Skeletal muscle tissue (tissue), 4 donors: ENCODE results near the gene PCYT2. TPM values are rescaled to one million over a fixed set of nuclear protein-coding genes. Genes with fewer than 3 reads are reported as not detected.

Experiments
- H3K27ac ChIP-seq: one replicate; pipeline ENCODE4 v1.7.0; 2013; ENCODE audit warnings: mild to moderate bottlenecking, low read depth, low read length, inconsistent platforms
- H3K27me3 ChIP-seq, 3 donors: one replicate each; pipeline ENCODE4 v1.7.0; 2013; ENCODE audit warnings: low read length in 3 of 3; ENCODE audit not compliant: control insufficient read depth in 3 of 3, insufficient read depth in 3 of 3
- H3K36me3 ChIP-seq, 3 donors: one replicate each; pipeline ENCODE4 v1.7.0; 2013; ENCODE audit warnings: low read length in 3 of 3; ENCODE audit not compliant: control insufficient read depth in 3 of 3, insufficient read depth in 3 of 3
- H3K4me1 ChIP-seq, 3 donors: one replicate each; pipeline ENCODE4 v1.7.0; 2013; ENCODE audit warnings: low read length in 3 of 3, mild to moderate bottlenecking in 3 of 3; ENCODE audit not compliant: control insufficient read depth in 3 of 3, insufficient read depth in 3 of 3
- H3K4me3 ChIP-seq, 3 donors: one replicate each; pipeline ENCODE4 v1.7.0; 2013; ENCODE audit warnings: low read length in 3 of 3
- H3K9ac ChIP-seq, 3 donors: one replicate each; pipeline ENCODE4 v1.7.0; 2013; ENCODE audit warnings: low read length in 3 of 3, mild to moderate bottlenecking in 3 of 3, moderate library complexity in 2 of 3, low read depth in 1 of 3
- H3K9me3 ChIP-seq, 3 donors: one replicate each; pipeline ENCODE4 v1.7.0; 2013; ENCODE audit warnings: low read length in 3 of 3; ENCODE audit not compliant: control insufficient read depth in 3 of 3
- total RNA-seq: library from RNA; depleted of rRNA; stranded (reverse); fragments of >200 nt; gene quantifications from one replicate; pipeline ENCODE4 v1.2.3, GENCODE V29; 2014
- donor health status: Osteomylitis.

The PCYT2 gene
- total RNA-seq, 1 donor from 2014 or later = 10.4 TPM

DNA sequence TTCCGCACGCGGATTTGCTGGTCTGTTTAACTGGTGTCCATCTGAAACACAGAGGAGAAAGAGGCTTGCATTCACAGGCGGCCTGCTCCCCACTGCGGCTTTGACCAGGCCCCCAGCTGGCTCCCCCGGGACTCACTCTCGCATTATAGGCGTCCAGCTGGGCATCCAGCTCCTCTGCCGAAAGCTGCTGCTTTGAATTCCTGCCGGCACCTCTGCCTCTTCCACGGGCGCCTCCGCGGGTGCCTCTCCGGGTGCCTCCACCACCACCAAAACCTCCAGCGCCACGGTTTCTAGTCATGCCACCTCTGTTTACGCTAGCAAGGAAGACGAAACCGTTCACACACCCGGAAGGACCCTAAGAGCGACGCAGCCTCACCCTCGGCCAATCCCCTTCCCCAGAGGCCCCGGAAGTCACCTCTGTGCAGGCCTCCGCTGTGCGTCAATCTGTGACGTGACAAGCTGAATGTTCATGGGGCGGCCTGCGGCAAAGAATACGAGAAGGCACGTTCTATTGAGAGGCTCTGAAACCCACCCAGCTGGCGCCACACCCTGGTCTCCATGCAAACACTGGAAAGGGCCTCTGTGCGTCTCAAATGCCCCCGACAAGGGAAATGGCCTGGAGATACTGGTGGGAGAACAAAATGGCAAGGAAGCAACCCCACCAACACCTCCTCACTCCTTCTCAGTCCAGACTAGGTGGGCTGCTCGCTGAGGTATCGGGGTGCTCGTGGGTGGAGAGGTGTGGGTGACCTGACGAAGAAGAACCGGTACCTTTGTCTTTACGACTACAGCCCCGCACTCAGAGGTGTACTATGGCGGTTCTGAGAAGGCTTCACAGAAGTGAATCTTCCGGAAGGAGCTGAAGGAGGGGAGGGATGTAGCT, 22.9 kb downstream of the PCYT2 start:
- H3K36me3 ChIP-seq = peaks cover 26 to 50% (median 33%) of the 10 kb centered on the region in 3 donors
- no peak overlapping the region for H3K27ac ChIP-seq
- H3K4me1 ChIP-seq = peaks cover 42 to 60% (median 53%) of the 10 kb centered on the region in 3 donors

DNA sequence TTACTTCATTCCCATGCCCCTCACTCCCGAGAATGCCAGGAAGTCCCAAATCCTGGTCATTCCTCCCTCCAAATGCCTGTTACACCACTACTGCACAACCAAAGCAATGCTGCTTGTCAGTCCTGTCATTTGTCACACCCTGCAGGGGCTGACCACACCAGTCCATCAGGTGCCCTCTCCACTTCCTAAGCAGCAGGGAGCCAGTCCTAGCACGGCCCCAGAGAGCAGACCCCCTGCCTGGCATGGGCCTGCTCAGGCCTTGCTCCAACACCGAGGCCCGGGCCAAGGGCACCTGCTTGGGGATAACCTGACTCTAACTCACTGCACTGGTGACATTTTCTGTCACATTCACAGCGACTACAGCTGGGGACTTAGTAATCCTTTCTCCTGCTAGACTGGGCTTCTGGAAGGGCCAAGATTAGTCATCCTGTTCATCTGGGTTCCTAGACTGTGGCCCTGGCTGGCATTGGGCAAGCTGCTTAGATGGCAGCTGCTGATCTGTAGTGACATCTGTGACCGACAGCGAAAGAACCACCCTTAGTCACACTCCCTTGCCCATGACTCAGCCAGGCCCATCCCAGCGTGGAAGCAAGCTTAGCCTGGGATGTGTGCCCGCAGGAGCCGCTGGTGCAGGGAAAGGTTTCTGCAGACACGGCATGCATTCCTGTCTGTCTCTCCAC, 25.2 kb downstream of the PCYT2 start:
- H3K27ac ChIP-seq = peak overlapping the region; percentile 92
- peak overlapping the region; percentile 40 to 75 (median 73) for H3K9ac ChIP-seq
- no peaks in the 10 kb centered on the region for H3K9me3 ChIP-seq
- H3K27me3 ChIP-seq = no peaks in the 10 kb centered on the region
- peak overlapping the region in 2 of 3 donors; percentile 22 to 38 for H3K4me3 ChIP-seq
- H3K36me3 ChIP-seq = peaks cover 30 to 50% (median 35%) of the 10 kb centered on the region in 3 donors
- peaks cover 42 to 54% (median 46%) of the 10 kb centered on the region in 3 donors for H3K4me1 ChIP-seq

More for the DNA sequence above, 22.9 kb downstream of the PCYT2 start:
- Histone ChIP-seq H3K9ac (no peak overlapping the region), H3K9me3 (no peaks in the 10 kb centered on the region), H3K4me3 (no peak overlapping the region), H3K27me3 (no peaks in the 10 kb centered on the region)

DNA sequence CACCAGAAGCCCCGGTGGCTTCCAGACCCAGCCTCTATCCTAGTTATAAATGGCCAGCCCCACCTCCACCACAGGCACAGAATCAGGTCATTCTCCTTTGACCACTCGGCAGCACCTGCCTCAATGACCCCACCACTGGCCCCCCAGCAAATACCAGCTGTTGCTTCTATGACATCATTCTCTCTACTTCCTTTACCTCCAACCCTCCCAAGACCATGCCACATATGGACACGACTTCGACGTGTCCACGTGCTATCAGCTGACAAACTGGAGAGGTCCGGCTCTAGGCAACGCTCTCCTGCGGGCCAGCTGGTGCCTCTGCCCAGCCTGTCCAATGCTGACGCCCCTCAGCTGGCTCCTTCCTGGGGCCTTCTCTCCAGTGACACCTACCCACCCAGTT, 25.7 kb downstream of the PCYT2 start:
- peak overlapping the region; percentile 92 for H3K27ac ChIP-seq
- peaks cover 30 to 49% (median 35%) of the 10 kb centered on the region in 3 donors for H3K36me3 ChIP-seq
- H3K4me3 ChIP-seq = peak overlapping the region in 2 of 3 donors; percentile 22 to 38
- no peaks in the 10 kb centered on the region for H3K9me3 ChIP-seq
- H3K4me1 ChIP-seq = peaks cover 38 to 52% (median 42%) of the 10 kb centered on the region in 3 donors
- no peaks in the 10 kb centered on the region for H3K27me3 ChIP-seq
- peak overlapping the region; percentile 40 to 75 (median 73) for H3K9ac ChIP-seq

DNA sequence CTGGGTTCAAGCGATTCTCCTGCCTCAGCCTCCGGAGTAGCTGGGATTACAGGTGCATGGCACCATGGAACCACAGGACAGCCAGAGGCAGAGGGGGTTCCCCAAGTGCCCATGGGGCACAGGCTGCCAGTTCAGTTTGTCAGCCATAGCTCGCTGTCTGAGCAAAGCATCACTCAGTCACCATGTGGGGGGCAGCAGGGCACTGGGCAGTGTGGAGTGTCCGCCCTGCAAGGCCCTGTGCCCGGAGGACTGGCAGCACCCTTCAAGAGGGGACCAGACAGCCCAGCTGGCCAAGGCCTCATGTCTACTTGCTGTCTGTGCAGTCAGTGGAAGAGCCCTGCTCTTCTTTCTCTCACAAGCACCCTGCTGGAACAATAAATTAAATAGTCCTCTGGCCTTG, 26.2 kb downstream of the PCYT2 start:
- Histone ChIP-seq H3K4me3 (no peak overlapping the region), H3K27ac (peak overlapping the region; percentile 92), H3K9ac (peak overlapping the region in 2 of 3 donors; percentile 33 to 75), H3K9me3 (no peaks in the 10 kb centered on the region), H3K27me3 (no peaks in the 10 kb centered on the region), H3K4me1 (peaks cover 33 to 48% (median 38%) of the 10 kb centered on the region in 3 donors), H3K36me3 (peaks cover 30 to 46% (median 35%) of the 10 kb centered on the region in 3 donors)

DNA sequence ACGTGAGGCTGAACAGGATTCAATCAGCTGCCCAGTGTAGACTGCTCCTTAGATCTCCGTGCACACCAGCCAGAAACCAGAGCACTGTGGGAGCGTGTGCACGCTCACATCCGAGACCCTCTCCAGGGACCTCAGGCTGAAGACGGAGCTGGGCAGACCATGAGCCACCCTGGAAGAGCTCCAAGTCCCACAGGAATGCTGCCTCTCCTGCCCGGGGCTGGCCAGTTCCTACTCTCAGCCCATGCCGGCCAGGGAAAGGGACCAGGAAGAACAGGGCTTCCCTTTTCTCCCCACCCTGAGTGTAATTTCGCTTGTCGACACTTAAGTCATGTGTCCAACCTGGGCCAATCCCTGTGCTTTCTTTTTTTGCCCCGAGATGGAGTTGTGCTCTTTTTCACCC, 26.7 kb downstream of the PCYT2 start:
- Histone ChIP-seq H3K9ac (peak overlapping the region in 1 of 3 donors; percentile 75), H3K4me3 (no peak overlapping the region), H3K4me1 (peaks cover 29 to 43% (median 34%) of the 10 kb centered on the region in 3 donors), H3K27ac (peak overlapping the region; percentile 92), H3K27me3 (no peaks in the 10 kb centered on the region), H3K9me3 (no peaks in the 10 kb centered on the region), H3K36me3 (peaks cover 29 to 45% (median 33%) of the 10 kb centered on the region in 3 donors)

DNA sequence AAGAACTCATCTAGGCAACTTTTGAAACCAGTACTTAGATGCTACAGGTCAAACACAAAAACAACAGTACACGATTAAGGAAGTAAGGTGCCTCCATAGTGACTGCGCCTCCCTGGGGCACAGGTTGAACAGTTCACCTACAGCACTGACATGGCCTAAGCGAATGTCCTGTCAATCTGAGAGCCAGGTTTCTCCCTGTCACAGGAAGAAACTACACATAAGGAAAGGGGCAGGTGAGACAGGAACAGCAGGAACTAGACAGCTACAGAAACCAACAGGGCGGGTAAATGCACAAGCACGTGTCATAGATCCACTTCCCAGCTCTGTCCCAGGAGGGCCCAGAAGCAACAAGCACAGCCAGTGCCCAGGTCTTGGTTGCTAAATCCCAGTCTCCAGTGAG, 32.1 kb downstream of the PCYT2 start:
- no peaks in the 10 kb centered on the region for H3K27me3 ChIP-seq
- peaks cover 12 to 15% (median 14%) of the 10 kb centered on the region in 3 donors for H3K36me3 ChIP-seq
- H3K9me3 ChIP-seq = no peaks in the 10 kb centered on the region
- no peak overlapping the region for H3K27ac ChIP-seq
- H3K4me3 ChIP-seq = no peak overlapping the region
- H3K9ac ChIP-seq = no peak overlapping the region
- H3K4me1 ChIP-seq = peaks cover 0 to 2% (median under 1%) of the 10 kb centered on the region in 3 donors

DNA sequence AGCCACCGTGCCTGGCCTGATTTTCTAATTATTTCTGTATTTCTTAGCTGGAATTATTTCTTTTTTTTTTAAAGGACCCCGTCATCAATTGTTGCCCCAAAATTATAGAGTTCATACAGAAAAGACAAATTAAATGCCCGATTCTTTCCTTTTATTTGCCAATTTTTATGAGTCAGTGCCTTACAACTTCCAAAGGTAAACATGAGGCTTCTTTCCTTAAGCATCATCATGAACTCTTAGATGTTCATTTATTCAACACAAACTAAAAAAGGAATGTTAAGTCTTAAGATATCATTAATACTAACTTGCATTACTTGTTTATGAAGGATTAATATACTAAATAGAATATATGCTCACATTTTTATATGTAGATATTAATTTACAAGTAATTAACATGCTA, 32.9 kb downstream of the PCYT2 start:
- Histone ChIP-seq H3K27me3 (no peaks in the 10 kb centered on the region), H3K4me1 (no peaks in the 10 kb centered on the region), H3K9ac (no peak overlapping the region), H3K4me3 (no peak overlapping the region), H3K36me3 (peaks cover 12 to 15% (median 14%) of the 10 kb centered on the region in 3 donors), H3K9me3 (no peaks in the 10 kb centered on the region), H3K27ac (no peak overlapping the region)

DNA sequence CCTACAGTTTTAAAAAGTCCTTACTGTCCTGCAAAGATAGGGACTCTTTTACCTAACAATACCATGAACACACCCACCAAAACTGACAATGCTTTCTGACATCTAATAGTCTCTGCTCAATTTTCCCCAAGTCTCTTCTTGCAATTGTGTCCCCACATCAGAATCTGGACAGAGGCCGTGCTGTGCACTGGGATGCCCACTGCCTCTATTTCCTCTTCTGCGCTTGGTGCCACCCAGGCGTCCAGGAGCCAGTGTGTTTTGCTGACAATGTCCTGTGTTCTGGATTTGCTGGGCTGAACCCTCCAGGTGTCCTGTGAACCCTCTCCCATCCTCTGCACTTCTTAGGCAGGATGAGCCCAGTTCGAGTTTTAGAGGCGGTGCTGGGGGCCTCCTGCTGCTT, 33.6 kb downstream of the PCYT2 start:
- no peaks in the 10 kb centered on the region for H3K9me3 ChIP-seq
- no peak overlapping the region for H3K9ac ChIP-seq
- H3K27me3 ChIP-seq = no peaks in the 10 kb centered on the region
- H3K4me1 ChIP-seq = peaks cover 0 to 5% (median 4%) of the 10 kb centered on the region in 3 donors
- no peak overlapping the region for H3K4me3 ChIP-seq
- H3K27ac ChIP-seq = no peak overlapping the region
- peaks cover 12 to 15% (median 14%) of the 10 kb centered on the region in 3 donors for H3K36me3 ChIP-seq

DNA sequence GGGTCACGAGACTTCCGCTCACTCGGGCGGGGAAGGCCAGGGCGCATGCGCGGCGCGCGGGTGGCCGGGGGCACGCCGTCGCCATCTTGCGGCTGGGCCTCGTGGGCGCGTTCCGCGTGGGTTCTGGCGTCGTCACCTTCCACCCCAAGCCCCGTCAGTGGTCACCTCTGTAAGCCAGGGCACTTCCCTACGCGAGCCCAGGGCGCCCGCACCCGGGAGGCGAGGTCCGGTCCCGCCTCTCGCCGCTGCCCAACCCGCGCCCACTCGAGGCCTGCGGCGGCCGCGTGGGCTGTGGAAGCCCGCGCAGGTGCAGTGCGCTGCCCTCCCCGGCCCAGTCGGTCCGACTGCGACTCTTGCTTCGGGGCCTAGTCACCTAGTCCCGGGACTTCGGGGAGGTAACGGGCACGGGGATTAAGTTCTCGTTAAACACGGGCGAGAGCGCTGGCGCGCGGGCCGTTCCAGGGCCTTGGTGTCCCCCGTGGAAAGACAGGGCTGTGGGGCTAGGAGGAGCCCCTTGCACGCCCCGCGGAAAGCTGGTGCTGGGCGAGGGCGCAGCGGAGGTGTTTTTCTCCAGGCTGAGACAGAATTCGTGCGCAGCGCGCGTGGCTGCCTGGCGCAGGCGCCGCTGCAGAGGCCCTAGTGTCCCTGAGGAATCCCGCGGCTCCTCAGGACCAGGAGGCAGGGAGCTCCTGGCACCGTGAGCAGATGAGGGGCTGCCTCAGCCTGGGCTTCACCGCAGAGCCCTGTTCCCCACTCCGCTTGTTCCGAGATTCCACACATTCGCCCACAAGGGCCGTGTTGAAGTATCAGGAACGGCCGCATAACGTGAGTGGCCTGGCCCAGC, 39.6 kb downstream of the PCYT2 start:
- H3K9me3 ChIP-seq = no peaks in the 10 kb centered on the region
- peaks cover 11 to 19% (median 11%) of the 10 kb centered on the region in 3 donors for H3K36me3 ChIP-seq
- H3K4me3 ChIP-seq = peak overlapping the region; percentile 82 to 96 (median 96)
- H3K4me1 ChIP-seq = peaks cover 28 to 58% (median 33%) of the 10 kb centered on the region in 3 donors
- H3K9ac ChIP-seq = peak overlapping the region; percentile 96 to 99 (median 99)
- peak overlapping the region; percentile 97 for H3K27ac ChIP-seq
- no peaks in the 10 kb centered on the region for H3K27me3 ChIP-seq
